Natural killer cell (primary cell): Measurements from ENCODE around the gene NNMT. TPM values are rescaled to one million over a fixed set of nuclear protein-coding genes. Genes with fewer than 3 reads are reported as not detected.

Source experiments
- ATAC-seq, 3 donors: fragments of 150-1000 bp in 2 of 3; fragments of 200-7000 bp in 1 of 3; cut with Tn5 transposase; 1 replicate in 1 of 3; 2 replicates in 2 of 3; pipeline ENCODE4 v1.10.0; 2021; ENCODE audit warnings: mild to moderate bottlenecking in 2 of 3, moderate library complexity in 2 of 3
- DNase-seq, 2 donors: peaks; one replicate each; pipeline versions ENCODE4 v3.0.0 to v3.0.0-alpha.2; 2013 to 2021; ENCODE audit warnings: mixed read lengths in 1 of 2
- H3K27ac ChIP-seq: one replicate; pipeline ENCODE4 v1.5.1; 2013; ENCODE audit warnings: mild to moderate bottlenecking, low read length
- H3K27me3 ChIP-seq: one replicate; pipeline ENCODE4 v1.6.1; 2013; ENCODE audit warnings: low read length; ENCODE audit not compliant: control insufficient read depth, insufficient read depth
- H3K36me3 ChIP-seq: one replicate; pipeline ENCODE4 v1.6.1; 2013; ENCODE audit warnings: low read length; ENCODE audit not compliant: control insufficient read depth, insufficient read depth
- H3K4me1 ChIP-seq: one replicate; pipeline ENCODE4 v1.6.1; 2013; ENCODE audit warnings: low read length; ENCODE audit not compliant: control insufficient read depth, insufficient read depth
- H3K4me3 ChIP-seq: one replicate; pipeline ENCODE4 v1.5.1; 2013; ENCODE audit warnings: low read length
- H3K9me3 ChIP-seq: one replicate; pipeline ENCODE4 v1.6.1; 2013; ENCODE audit warnings: low read length; ENCODE audit not compliant: control insufficient read depth, insufficient read depth
- H3K27ac Mint-ChIP-seq, 2 donors: one replicate each; pipeline ENCODE4 v1.8.0; 2022; ENCODE audit warnings: mild to moderate bottlenecking in 2 of 2, mixed read lengths in 2 of 2, moderate library complexity in 1 of 2
- H3K27me3 Mint-ChIP-seq, 2 donors: one replicate each; pipeline ENCODE4 v1.8.0; 2022; ENCODE audit warnings: low read depth in 2 of 2, mixed read lengths in 2 of 2
- H3K36me3 Mint-ChIP-seq: one replicate; pipeline ENCODE4 v1.8.0; 2022; ENCODE audit warnings: mixed read lengths
- H3K4me1 Mint-ChIP-seq, 2 donors: one replicate each; pipeline ENCODE4 v1.8.0; 2022; ENCODE audit warnings: mixed read lengths in 2 of 2
- H3K4me3 Mint-ChIP-seq: one replicate; pipeline ENCODE4 v1.8.0; 2022; ENCODE audit warnings: mild to moderate bottlenecking, moderate library complexity, mixed read lengths
- H3K9me3 Mint-ChIP-seq, 2 donors: one replicate each; pipeline ENCODE4 v1.8.0; 2022; ENCODE audit warnings: mixed read lengths in 2 of 2
- CTCF ChIP-seq: fragments of 200-600 bp; IDR thresholded peaks from one replicate; pipeline ENCODE4 v1.8.0; 2022; ENCODE audit warnings: antibody characterized with exemption
- WGBS: methylation state at CpG from one replicate; pipeline ENCODE4 v1.1.7; 2013; ENCODE audit warnings: missing lambda C conversion rate; ENCODE audit not compliant: insufficient coverage; 5-methylcytosine and 5-hydroxymethylcytosine counted together
- intact Hi-C: fragments of 100-400 bp; cut with micrococcal nuclease; formaldehyde crosslinking; loops from one replicate; pipeline ENCODE4 v1.14.2; 2022
- total RNA-seq, 4 donors: library from RNA; stranded (reverse); fragments of 120-200 nt in 1 of 4; gene quantifications; one replicate each; pipeline versions ENCODE4 v1.2.3 to v1.2.4, GENCODE V29; 2013 to 2022

NNMT gene
- total RNA-seq, 3 donors from 2014 or later (not counting 1 experiment from before 2014, with no cell fraction given): 1.8 to 2.4 (median 2.0) TPM

GRCh38 chr11:114269498-114269897, 26.7 kb upstream of the NNMT start:
- peaks cover 0 to 10% of the 10 kb centered on the region in 2 donors for H3K27me3 Mint-ChIP-seq
- intact Hi-C loops: no loop called here
- H3K27ac Mint-ChIP-seq: no peak overlapping the region
- H3K9me3 ChIP-seq: no peaks in the 10 kb centered on the region
- no peaks in the 10 kb centered on the region for H3K36me3 Mint-ChIP-seq
- H3K27ac ChIP-seq: no peak overlapping the region
- no CpG with 5 or more reads among the region's 2 CpGs for WGBS
- H3K27me3 ChIP-seq: peaks cover 3% of the 10 kb centered on the region
- no peaks in the 10 kb centered on the region for H3K36me3 ChIP-seq
- TF ChIP-seq CTCF: no peak
- ATAC-seq (no peak), DNase-seq (no peak)
- no peak overlapping the region for H3K4me3 Mint-ChIP-seq
- H3K4me3 ChIP-seq: no peak overlapping the region
- no peaks in the 10 kb centered on the region for H3K9me3 Mint-ChIP-seq
- no peaks in the 10 kb centered on the region for H3K4me1 ChIP-seq
- no peaks in the 10 kb centered on the region for H3K4me1 Mint-ChIP-seq

DNA sequence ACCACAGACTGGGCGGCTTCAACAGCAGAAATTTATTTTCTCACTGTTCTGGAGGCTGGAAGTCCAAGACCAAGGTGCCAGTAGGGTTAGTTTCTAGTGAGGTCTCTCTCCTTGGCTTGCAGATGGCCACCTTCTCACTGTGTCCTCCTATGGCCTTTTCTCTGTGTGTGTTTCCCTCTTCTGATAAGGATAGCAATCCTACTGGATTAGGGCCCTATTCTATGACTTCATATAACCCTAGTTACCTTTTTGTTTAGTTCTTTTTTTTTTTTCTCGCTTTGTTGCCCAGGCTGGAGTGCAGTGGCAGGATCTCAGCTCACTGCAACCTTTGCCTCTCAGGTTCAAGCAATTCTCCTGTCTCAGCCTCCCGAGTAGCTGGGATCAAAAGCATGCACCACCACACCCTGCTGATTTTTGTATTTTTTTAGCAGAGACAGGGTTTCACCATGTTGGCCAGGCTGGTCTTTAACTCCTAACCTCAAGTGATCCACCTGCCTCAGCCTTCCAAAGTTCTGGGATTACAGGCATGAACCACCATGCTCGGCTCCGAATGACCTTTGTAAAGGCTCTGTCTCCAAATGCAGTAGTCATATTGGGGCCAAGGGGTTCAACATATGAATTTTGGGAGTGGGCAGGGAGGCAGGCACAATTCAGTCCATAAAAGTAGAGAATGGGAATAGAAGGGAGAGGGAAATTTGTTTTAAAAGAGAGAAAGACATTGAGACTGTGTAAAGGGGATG, 25.5 kb upstream of the NNMT start:
- TF ChIP-seq CTCF: no peak
- peaks cover 0 to 15% of the 10 kb centered on the region in 2 donors for H3K27me3 Mint-ChIP-seq
- 89% methylated on average over 5 of the region's 5 CpGs for WGBS

GRCh38 chr11:114271316-114271715, 24.9 kb upstream of the NNMT start:
- H3K4me1 Mint-ChIP-seq: no peaks in the 10 kb centered on the region
- 66% methylated on average over 1 of the region's 2 CpGs for WGBS
- Histone ChIP-seq H3K27me3 (peaks cover 3% of the 10 kb centered on the region), H3K9me3 (no peaks in the 10 kb centered on the region), H3K4me1 (no peaks in the 10 kb centered on the region), H3K4me3 (no peak overlapping the region), H3K36me3 (no peaks in the 10 kb centered on the region), H3K27ac (no peak overlapping the region)
- DNase-seq: no peak
- no peaks in the 10 kb centered on the region for H3K9me3 Mint-ChIP-seq
- no peak for TF ChIP-seq CTCF
- H3K4me3 Mint-ChIP-seq: no peak overlapping the region
- H3K27ac Mint-ChIP-seq: no peak overlapping the region
- no peak for ATAC-seq
- no peaks in the 10 kb centered on the region for H3K36me3 Mint-ChIP-seq
- H3K27me3 Mint-ChIP-seq: peaks cover 0 to 15% of the 10 kb centered on the region in 2 donors
- intact Hi-C loops: no loop called here

More for the DNA sequence above, 25.5 kb upstream of the NNMT start:
- H3K4me1 Mint-ChIP-seq: no peaks in the 10 kb centered on the region
- no peak overlapping the region for H3K27ac Mint-ChIP-seq
- no peak for DNase-seq
- Histone ChIP-seq H3K36me3 (no peaks in the 10 kb centered on the region), H3K4me3 (no peak overlapping the region), H3K27ac (no peak overlapping the region), H3K9me3 (no peaks in the 10 kb centered on the region), H3K4me1 (no peaks in the 10 kb centered on the region), H3K27me3 (peaks cover 3% of the 10 kb centered on the region)
- no peak for ATAC-seq
- intact Hi-C loops: no loop called here
- no peak overlapping the region for H3K4me3 Mint-ChIP-seq
- no peaks in the 10 kb centered on the region for H3K9me3 Mint-ChIP-seq
- no peaks in the 10 kb centered on the region for H3K36me3 Mint-ChIP-seq

DNA sequence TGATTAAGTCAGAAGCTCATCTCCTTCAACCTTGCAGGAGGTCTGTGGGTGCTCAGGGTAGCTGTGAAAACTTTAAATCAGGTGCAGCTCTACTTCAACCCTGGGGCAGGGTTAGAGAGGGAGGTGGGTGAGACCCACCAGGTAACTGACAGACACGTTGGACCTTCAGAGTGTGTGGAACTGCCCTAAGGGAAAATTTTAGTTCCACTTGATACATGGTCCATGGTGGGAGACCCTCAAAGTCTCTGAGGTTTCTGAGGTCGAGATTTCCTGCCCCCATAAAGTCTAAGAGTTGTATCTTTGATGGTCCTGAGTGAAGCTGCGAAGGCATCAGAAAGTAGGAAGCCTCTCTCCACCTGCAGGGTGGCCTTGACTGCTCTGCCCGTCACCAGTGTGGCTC, 23.9 kb upstream of the NNMT start:
- 63% methylated on average over 4 of the region's 4 CpGs for WGBS
- Histone ChIP-seq H3K9me3 (no peaks in the 10 kb centered on the region), H3K36me3 (no peaks in the 10 kb centered on the region), H3K27me3 (peaks cover 3% of the 10 kb centered on the region), H3K27ac (no peak overlapping the region), H3K4me3 (no peak overlapping the region), H3K4me1 (no peaks in the 10 kb centered on the region)
- no peak for TF ChIP-seq CTCF
- Mint-ChIP-seq H3K4me3 (no peak overlapping the region), H3K9me3 (no peaks in the 10 kb centered on the region), H3K27me3 (peaks cover 0 to 15% of the 10 kb centered on the region in 2 donors), H3K4me1 (no peaks in the 10 kb centered on the region), H3K27ac (no peak overlapping the region), H3K36me3 (no peaks in the 10 kb centered on the region)
- DNase-seq (no peak), ATAC-seq (no peak)
- intact Hi-C loops: no loop called here
